RWPE1 (cell line): ENCODE measurements around the gene SIGLEC8.
"Not testable (repeated sequence)": the region's sequence is repeated elsewhere in the genome, so short reads cannot be mapped to it uniquely, and the experiment has no call there.

ENCODE experiments used
- CTCF ChIA-PET: fragments of 350-600 bp; sonication (Branson Sonifier 250); formaldehyde crosslinking; extraction: SDS; loops from one replicate; lab custom pipeline; 2021; lab: Yijun Ruan, JAX
- POLR2A ChIA-PET: fragments of 400-600 bp; formaldehyde crosslinking; extraction: SDS; loops from one replicate; lab custom pipeline; 2020; ENCODE audit warnings: antibody characterized with exemption; ENCODE audit not compliant: low non-redundant PET; lab: Yijun Ruan, JAX
- DNase-seq: peaks from one replicate; pipeline ENCODE4 v3.0.0; 2012; ENCODE audit warnings: low spot score
- H3K27ac ChIP-seq: fragments of 450-650 bp; 2 replicates; pipeline ENCODE4 v1.5.1; 2017
- CTCF ChIP-seq: fragments of 450-650 bp; conservative IDR thresholded peaks from 2 replicates; pipeline ENCODE4 v1.5.1; 2017; ENCODE audit warnings: low read depth, mild to moderate bottlenecking

Gene SIGLEC8

GRCh38 chr19:51501594-51502263 is 43.5 kb upstream of the SIGLEC8 start, which contains the start of gene SIGLEC12:
TSS of gene SIGLEC12 (minus strand) at chr19:51501800. CDS start at chr19:51501733, 67 bp downstream.
- ChIA-PET CTCF (no interaction called here), POLR2A (no interaction called here)
- DNase-seq = no peak
- no peak within 1 kb of the TSS for H3K27ac ChIP-seq
- TF ChIP-seq CTCF = no peak

- CTCF ChIA-PET, DNase-seq, H3K27ac ChIP-seq, POLR2A ChIA-PET: not testable (repeated sequence)
These were observed 42.7 kb upstream of the SIGLEC8 start for GRCh38 chr19:51500931-51501330.

GRCh38 chr19:51497666-51498065 is 39.4 kb upstream of the SIGLEC8 start:
- POLR2A ChIA-PET = no interaction called here
- H3K27ac ChIP-seq = no peak overlapping the region
- no peak for DNase-seq
- CTCF ChIA-PET = interaction anchor here (0.6 to 0.7 kb wide), 2 partner anchors 18 to 25 kb away, joined by 3 to 5 read pairs; no protein-coding TSS in a partner anchor
- no peak for TF ChIP-seq CTCF

GRCh38 chr19:51493776-51494175 is 35.5 kb upstream of the SIGLEC8 start:
- no peak for DNase-seq
- ChIA-PET CTCF (no interaction called here), POLR2A (no interaction called here)
- TF ChIP-seq CTCF = no peak
- no peak overlapping the region for H3K27ac ChIP-seq

GRCh38 chr19:51491586-51491985 is 33.3 kb upstream of the SIGLEC8 start:
- DNase-seq = no peak
- ChIA-PET CTCF (interaction anchor here (0.6 kb wide), 1 partner anchor 93 kb away, joined by 3 read pairs; no protein-coding TSS in a partner anchor), POLR2A (no interaction called here)
- no peak for TF ChIP-seq CTCF
- no peak overlapping the region for H3K27ac ChIP-seq

- no peak for DNase-seq
- CTCF ChIA-PET = no interaction called here
- TF ChIP-seq CTCF = no peak
- POLR2A ChIA-PET = no interaction called here
- no peak overlapping the region for H3K27ac ChIP-seq
These were observed 32.4 kb upstream of the SIGLEC8 start for GRCh38 chr19:51490676-51491075.

GRCh38 chr19:51489113-51489512 is 30.9 kb upstream of the SIGLEC8 start:
- no peak overlapping the region for H3K27ac ChIP-seq
- TF ChIP-seq CTCF = no peak
- DNase-seq = no peak
- POLR2A ChIA-PET = no interaction called here
- CTCF ChIA-PET = no interaction called here
